D721Med (cell line): ENCODE results near the gene TRHDE.
A peak's percentile ranks its signal among the peaks of the same experiment; 100 is the strongest.

Experiments used
- DNase-seq: peaks from one replicate; pipeline ENCODE4 v3.0.0; 2011; ENCODE audit warnings: low spot score; ENCODE audit not compliant: insufficient read length
- FAIRE-seq: peaks from 2 replicates; lab custom pipeline; 2011; peaks lifted over from hg19 to GRCh38; lab: Jason Lieb, UNC
- TF ChIP-seq, protein P1 (sequence below): IDR thresholded peaks from 2 replicates; pipeline ENCODE4 v1.5.1; 2012; ENCODE audit warnings: mild to moderate bottlenecking, control low read depth; ENCODE audit not compliant: insufficient read depth; ENCODE audit errors: missing control alignments

The TRHDE gene

DNA sequence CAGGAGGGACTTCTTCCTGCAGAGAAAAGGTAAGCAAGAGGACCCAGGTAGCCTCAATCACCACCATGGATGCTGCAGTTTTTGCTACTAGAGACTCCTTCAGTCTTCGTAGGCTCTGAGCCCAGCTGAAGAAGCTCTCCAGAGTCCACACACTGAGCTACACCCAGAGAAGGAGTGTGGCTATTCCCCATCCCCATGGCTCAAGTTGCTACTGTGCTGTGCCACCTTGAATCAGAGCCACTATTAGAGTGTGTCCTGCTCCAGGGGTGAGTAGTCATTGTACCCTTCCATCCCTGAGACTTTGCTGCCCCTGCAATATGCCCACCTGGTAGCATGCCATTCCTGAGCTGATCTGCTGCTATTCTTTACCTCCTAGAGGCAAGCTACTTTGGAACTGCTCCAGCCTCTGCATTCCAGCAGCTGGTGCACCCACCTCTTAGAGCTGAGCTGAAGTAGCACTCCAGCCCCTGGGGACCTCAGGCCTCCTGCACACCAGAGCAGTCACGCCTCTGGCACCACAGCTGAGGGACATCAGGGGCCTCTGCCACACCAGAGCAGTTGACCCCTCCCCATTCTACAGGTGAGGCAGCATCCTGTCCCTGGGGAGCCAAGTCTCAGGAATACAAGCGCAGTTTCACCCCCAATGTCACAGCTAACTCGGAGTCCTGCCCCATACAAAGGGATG, 213.0 kb downstream of the TRHDE start:
- TF ChIP-seq, protein P1, sequence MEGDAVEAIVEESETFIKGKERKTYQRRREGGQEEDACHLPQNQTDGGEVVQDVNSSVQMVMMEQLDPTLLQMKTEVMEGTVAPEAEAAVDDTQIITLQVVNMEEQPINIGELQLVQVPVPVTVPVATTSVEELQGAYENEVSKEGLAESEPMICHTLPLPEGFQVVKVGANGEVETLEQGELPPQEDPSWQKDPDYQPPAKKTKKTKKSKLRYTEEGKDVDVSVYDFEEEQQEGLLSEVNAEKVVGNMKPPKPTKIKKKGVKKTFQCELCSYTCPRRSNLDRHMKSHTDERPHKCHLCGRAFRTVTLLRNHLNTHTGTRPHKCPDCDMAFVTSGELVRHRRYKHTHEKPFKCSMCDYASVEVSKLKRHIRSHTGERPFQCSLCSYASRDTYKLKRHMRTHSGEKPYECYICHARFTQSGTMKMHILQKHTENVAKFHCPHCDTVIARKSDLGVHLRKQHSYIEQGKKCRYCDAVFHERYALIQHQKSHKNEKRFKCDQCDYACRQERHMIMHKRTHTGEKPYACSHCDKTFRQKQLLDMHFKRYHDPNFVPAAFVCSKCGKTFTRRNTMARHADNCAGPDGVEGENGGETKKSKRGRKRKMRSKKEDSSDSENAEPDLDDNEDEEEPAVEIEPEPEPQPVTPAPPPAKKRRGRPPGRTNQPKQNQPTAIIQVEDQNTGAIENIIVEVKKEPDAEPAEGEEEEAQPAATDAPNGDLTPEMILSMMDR, result no peak
- no peak for DNase-seq
- FAIRE-seq, result no peak

DNA sequence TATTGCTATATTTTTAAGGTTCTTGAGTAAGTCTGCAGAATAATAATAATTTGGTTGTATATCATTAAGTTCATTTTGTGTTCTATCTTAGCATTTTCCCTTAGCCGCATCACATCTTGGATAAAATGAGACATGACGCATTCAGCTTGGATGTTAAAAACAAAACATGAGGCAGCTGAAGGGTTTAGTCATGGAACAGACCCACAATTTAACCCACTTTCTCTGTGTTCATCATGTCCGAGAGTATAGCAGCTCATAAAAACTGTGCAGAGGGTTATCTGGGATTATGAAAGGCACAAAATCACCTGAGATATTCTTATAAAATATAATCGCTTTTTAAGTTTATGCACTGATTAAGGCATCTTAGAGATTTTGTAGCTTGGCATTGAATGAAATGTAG, 219.3 kb downstream of the TRHDE start:
- DNase-seq, result no peak
- no peak for FAIRE-seq
- TF ChIP-seq, protein P1, result no peak

DNA sequence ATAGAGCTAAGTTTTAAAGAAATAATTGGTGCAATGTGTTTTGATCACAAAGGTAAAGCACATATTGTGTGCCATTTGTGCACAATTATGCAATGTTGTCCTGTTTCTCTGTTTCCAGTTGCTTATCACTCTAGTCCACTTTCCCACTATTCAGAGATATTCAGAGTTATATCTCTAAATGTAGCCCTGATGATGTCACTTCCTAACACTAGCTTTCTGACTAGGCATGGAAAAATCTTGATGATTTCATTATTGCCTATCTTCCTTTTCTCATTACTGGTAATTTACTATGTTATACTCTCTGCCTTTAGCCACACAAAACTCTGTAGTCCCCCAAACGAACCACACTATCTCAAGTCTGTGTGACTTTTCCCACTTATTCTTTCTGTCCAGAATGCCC, 221.2 kb downstream of the TRHDE start:
- FAIRE-seq (no peak), DNase-seq (no peak)
- TF ChIP-seq, protein P1, result no peak

DNA sequence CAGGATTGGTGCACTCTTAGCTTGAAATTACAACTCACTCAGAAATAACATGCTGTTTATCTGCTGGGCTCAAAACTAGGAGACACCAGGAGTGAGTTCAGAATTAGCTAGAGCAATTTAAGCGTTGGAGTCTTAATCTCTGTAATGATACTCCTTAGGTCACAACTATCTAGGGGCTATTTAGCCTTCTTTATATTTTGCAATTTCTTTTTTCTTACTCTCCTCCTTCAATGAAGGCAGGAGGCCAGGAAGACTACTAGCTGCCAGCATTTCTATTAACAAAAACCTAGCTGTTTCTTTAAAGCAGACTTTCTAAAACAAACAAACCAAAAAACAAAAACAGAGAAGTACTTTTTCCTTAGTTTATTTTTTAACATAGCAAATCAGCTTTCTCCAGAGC, 226.2 kb downstream of the TRHDE start:
- FAIRE-seq (no peak), DNase-seq (no peak)
- TF ChIP-seq, protein P1, result no peak

DNA sequence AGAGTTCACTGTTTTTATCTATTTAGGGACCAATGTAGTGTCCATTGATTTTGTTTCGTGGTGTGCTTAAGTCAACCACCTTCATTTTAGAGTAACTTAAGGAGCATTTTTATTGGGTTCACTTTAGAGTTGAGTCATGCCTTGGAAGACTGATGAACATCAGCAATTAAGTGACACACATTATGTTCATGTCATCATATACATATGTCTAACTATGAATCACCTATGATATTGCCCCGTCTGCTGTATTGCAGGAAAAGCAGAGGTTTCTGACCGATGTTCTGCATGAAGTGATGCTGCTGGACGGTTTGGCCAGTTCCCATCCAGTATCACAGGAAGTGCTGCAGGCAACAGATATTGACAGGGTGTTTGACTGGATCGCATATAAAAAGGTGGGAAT, 227.1 kb downstream of the TRHDE start:
- DNase-seq, result no peak

DNA sequence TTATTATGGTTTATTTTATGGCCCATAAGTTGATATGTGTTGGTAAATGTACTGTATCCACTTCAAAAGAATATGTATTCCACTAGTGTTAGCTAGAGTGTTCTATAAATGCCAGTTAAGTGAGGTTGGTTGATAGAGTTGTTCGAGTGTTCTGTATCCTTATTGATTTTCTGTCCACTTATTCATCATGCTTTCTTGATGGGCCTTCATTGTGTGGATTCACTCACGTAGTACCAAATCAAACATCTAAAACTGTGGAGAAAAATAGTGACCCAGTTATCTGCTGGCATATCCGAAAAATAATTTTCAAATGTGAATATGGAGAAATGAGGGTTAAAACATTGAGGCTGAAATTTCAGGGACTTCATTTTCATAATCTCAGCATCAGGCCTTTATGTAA, 230.4 kb downstream of the TRHDE start:
- TF ChIP-seq, protein P1, result no peak
- no peak for DNase-seq
- no peak for FAIRE-seq

More for the DNA sequence above, 227.1 kb downstream of the TRHDE start:
- FAIRE-seq, result no peak
- TF ChIP-seq, protein P1, result no peak

DNA sequence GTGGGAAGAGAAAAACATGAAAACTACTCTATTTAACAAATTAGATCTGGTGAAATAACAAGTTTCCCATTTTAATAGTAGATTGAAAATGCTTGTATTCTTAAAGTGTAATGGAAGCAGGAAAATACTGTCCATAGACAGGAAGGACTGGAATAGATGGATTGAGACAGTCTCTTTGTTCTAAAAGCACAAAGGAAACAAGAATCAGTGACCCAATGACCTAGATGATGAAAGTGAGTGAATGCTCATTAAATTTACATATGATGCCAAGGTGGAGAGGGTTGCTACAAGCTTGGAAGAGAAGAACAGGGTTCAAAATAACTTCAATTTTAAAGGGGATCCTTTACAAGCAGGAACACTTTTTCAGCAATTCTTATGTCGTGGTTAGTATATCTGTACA, 233.1 kb downstream of the TRHDE start:
- FAIRE-seq, result peak; percentile 25
- TF ChIP-seq, protein P1, result no peak

More for the DNA sequence above, 233.1 kb downstream of the TRHDE start:
- no peak for DNase-seq
